ENCODE measurements around the gene MAN2B2. TPM values are rescaled to one million over a fixed set of nuclear protein-coding genes. Genes with fewer than 3 reads are reported as not detected.
A peak's percentile ranks its signal among the peaks of the same experiment; 100 is the strongest.

Gene MAN2B2
- total and polyA plus RNA-seq, 2 experiments from 2014 or later: 22.2 to 24.0 TPM

DNA sequence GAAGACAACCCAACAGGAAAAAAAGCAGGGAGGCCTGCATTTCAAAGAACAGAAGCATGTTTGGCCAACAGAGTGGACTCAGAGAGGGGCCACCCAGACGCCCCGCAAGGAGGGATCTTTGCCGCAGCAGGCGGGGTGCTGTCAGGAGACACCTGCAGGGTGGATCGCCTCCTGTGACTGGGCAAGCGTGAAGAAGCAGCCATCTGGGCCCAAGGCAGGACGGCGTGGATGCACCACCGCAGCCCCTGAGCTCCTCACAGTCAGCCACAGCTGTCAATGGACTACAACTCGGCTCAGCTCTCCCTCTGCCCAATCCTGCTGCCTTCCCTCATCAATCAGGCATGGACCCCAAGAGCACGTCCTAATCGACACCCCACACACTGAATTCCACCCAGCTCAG, 32.0 kb upstream of the MAN2B2 start:
- Histone ChIP-seq H3K4me3 (no peak overlapping the region), H4K20me1 (ENCODE audit: insufficient read depth, poor library complexity, severe bottlenecking) (no peaks in the 10 kb centered on the region), H3K9me3 (ENCODE audit: low read depth) (no peaks in the 10 kb centered on the region), H3K79me2 (no peaks in the 10 kb centered on the region), H3K36me3 (replicated peaks; ENCODE audit: insufficient read depth, low read depth) (no peaks in the 10 kb centered on the region), H3K27me3 (no peaks in the 10 kb centered on the region), H3K4me1 (ENCODE audit: insufficient read depth) (no peaks in the 10 kb centered on the region), H3K27ac (no peak overlapping the region), H2AFZ (no peak overlapping the region), H3K4me2 (no peak overlapping the region), H3K9me2 (replicated peaks; ENCODE audit: insufficient read depth) (no peaks in the 10 kb centered on the region)
- TF ChIP-seq EZH2phosphoT487 (IDR thresholded peaks at IDR 0.05; ENCODE audit: low read depth, severe bottlenecking, unreplicated experiment) (no peak), CTCF (IDR thresholded peaks at IDR 0.05; ENCODE audit: poor library complexity) (no peak), EZH2 (IDR thresholded peaks at IDR 0.05; ENCODE audit: borderline replicate concordance) (no peak)
- no peak for DNase-seq (ENCODE audit: low spot score)
- 83% methylated on average over 12 of the region's 12 CpGs for WGBS (ENCODE audit: low lambda C conversion rate, missing lambda C conversion rate)

- DNase-seq (ENCODE audit: low spot score): no peak
- Histone ChIP-seq H3K9me3 (ENCODE audit: low read depth) (no peaks in the 10 kb centered on the region), H3K9me2 (replicated peaks; ENCODE audit: insufficient read depth) (no peaks in the 10 kb centered on the region), H3K79me2 (no peaks in the 10 kb centered on the region), H3K4me1 (ENCODE audit: insufficient read depth) (no peaks in the 10 kb centered on the region), H3K27me3 (peaks cover 9% of the 10 kb centered on the region), H3K36me3 (replicated peaks; ENCODE audit: insufficient read depth, low read depth) (no peaks in the 10 kb centered on the region), H2AFZ (no peak overlapping the region), H3K27ac (no peak overlapping the region), H3K4me3 (no peak overlapping the region), H3K4me2 (no peak overlapping the region), H4K20me1 (ENCODE audit: insufficient read depth, poor library complexity, severe bottlenecking) (no peaks in the 10 kb centered on the region)
- WGBS (ENCODE audit: low lambda C conversion rate, missing lambda C conversion rate): 82% methylated on average over 4 of the region's 4 CpGs
- TF ChIP-seq EZH2 (IDR thresholded peaks at IDR 0.05; ENCODE audit: borderline replicate concordance): no peak
- TF ChIP-seq EZH2phosphoT487 (IDR thresholded peaks at IDR 0.05; ENCODE audit: low read depth, severe bottlenecking, unreplicated experiment): no peak
- TF ChIP-seq CTCF (IDR thresholded peaks at IDR 0.05; ENCODE audit: poor library complexity): no peak
Observed at GRCh38 chr4:6546091-6546490, 28.9 kb upstream of the MAN2B2 start.

DNA sequence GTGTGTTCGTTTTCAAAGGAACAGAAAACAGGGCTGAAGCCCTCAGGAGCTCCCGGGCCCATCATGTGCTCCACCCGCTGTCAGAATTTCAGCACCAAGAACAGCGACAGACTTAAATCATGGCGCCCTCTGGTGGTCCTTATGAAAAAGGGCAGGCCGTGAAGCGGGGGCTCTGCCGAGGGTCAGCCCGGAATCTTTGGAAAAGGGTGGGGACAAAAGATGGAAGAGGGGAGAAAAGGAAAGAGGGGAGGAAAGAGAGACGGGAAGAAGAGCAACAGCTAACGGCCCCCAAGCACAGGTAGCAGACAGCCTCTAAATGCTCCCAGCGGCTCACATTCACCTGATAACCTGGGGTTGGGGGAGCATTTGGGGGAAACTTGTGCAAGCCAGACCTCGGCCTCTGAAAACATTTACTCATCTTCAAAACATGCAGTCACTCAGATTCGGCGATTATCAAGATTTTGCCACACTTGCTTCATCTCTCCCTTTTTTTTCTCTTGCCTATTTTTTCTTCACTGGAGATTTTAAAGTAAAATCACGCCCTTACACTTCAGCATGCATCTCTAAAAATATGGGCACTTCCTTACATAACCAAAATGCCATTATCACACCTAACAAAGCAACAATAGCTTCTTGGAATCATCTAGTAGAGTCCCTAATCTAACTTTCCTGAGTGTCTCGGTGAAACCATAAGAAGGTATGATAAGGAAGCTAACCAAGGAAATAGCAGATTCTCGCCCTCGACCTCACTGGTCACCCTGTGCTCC, 28.1 kb upstream of the MAN2B2 start:
- no peak overlapping the region for H3K4me3 ChIP-seq

More for the DNA sequence above, 28.1 kb upstream of the MAN2B2 start:
- peak; percentile 88 for DNase-seq (ENCODE audit: low spot score)
- no peaks in the 10 kb centered on the region for H4K20me1 ChIP-seq (ENCODE audit: insufficient read depth, poor library complexity, severe bottlenecking)
- TF ChIP-seq EZH2 (IDR thresholded peaks at IDR 0.05; ENCODE audit: borderline replicate concordance): no peak
- TF ChIP-seq CTCF (IDR thresholded peaks at IDR 0.05; ENCODE audit: poor library complexity): peak; percentile 98
- H3K9me3 ChIP-seq (ENCODE audit: low read depth): no peaks in the 10 kb centered on the region
- WGBS (ENCODE audit: low lambda C conversion rate, missing lambda C conversion rate): 35% methylated on average over 19 of the region's 19 CpGs
- no peak overlapping the region for H3K27ac ChIP-seq
- no peaks in the 10 kb centered on the region for H3K4me1 ChIP-seq (ENCODE audit: insufficient read depth)
- H3K36me3 ChIP-seq (replicated peaks; ENCODE audit: insufficient read depth, low read depth): no peaks in the 10 kb centered on the region
- H3K9me2 ChIP-seq (replicated peaks; ENCODE audit: insufficient read depth): no peaks in the 10 kb centered on the region
- no peak overlapping the region for H2AFZ ChIP-seq
- no peak overlapping the region for H3K4me2 ChIP-seq
- no peaks in the 10 kb centered on the region for H3K79me2 ChIP-seq
- H3K27me3 ChIP-seq: peaks cover 9% of the 10 kb centered on the region

Measured in hepatocyte (in vitro differentiated cells).